NCI-H748 (cell line): ENCODE results near the gene IFI27L1.
"Not testable (repeated sequence)": the region's sequence is repeated elsewhere in the genome, so short reads cannot be mapped to it uniquely, and the experiment has no call there.

Experiments used
- DNase-seq: peaks from one replicate; lab custom pipeline; 2025; ENCODE audit not compliant: unreplicated experiment; lab: John Stamatoyannopoulos, UW

The IFI27L1 gene

GRCh38 chr14:94047581-94047980 is 33.5 kb upstream of the IFI27L1 start:
- no peak for DNase-seq

DNA sequence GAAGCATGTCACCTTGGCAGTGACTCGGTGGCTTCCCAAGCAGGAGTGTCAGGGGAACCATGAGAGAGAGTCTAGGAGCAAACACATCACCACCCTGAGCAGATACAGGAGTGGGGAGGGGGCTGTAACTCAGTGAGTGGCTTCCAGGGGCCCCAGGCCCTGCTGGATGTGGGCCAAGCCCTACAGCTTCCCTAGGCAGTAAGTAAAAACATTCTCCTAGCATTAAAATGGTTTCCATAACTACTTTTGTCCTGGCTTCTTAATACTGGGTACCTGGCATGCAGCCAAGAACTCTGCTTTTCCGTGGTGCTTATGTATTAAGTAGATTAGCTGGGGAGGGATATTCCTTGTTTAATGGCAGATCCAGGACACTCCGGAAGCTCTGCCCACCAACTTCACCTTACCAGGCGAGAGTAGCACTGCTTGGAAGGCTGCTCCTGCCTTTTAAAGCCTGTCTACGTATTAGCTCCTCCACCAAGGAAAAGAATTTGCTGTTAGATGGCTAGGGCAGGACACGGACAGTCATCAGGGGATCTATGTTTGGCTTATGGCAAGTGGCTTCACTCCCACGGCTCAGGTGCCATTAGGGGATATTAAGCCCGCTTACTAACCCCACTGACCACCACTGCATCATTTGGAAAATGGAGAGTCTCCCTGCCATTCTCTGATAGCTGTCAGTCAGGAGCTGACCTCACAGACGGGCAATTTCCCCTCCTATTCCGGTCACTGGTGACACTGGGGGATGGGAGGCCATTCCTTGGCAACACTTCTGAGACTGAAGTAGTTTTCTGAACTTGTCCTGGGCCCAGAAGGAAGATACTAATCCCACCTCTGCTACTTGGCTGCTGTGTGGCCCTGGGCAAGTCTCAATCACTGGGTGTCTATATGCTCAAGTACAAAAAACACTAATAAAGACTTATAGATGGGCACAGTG is 32.2 kb upstream of the IFI27L1 start:
- peak; percentile 93 for DNase-seq

- no peak for DNase-seq
Measured at GRCh38 chr14:94049625-94050023, 31.5 kb upstream of the IFI27L1 start.

DNA sequence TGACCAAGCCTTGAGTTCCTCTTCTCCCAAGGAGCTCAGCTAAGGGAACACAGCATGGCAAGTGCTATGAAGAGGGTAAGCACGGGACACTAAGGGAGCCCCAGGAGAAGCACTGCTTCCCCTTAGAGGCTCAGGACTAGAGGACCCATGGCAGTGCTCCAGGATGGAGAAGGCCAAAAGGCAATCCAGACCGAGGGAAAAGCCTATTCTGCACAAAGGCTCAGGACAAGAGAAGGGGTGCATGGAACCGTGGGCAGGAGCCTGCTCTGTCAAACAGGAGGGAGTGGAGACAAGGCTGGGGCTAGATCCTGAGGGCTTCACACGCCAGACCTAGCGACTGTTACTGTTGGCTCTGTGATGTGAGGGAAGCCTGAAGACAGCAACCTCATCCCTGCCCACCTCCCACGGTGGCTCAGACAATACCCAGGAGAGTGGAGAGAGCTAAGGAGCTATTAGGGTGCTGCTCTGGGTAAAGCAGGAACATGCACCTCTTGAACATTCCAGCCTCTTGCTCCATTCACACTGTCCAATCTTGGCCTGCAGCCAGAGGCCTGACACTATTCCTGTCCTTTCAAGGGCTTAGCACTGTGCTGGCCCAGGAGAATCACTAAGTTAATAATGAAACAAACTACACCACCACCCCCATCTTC is 30.8 kb upstream of the IFI27L1 start:
- no peak for DNase-seq

DNA sequence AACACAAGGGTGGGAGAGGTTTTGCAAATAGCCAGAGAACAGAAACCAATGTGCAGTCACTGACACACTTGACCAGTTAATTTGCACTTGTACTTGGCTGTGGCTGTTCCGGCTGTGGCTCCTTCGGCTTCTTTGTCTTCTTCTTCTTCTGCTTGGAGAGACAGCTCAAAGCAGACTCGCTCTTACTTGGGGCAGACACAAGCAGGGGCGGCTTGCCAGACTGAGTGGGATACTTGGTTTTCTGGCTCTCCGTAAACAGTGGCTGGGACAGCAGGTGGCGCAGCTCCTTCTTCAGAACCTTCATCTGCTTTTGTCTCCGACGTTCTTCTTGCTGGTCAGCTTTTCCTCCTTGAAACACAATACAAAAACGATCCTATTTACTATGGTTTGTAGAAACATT is 30.0 kb upstream of the IFI27L1 start:
- DNase-seq, result no peak

GRCh38 chr14:94051779-94052178 is 29.3 kb upstream of the IFI27L1 start:
- DNase-seq, result no peak

- no peak for DNase-seq
Measured at GRCh38 chr14:94052199-94052598, 28.9 kb upstream of the IFI27L1 start.

GRCh38 chr14:94052662-94053061 is 28.4 kb upstream of the IFI27L1 start:
- DNase-seq, result no peak

- DNase-seq, result no peak
Measured at GRCh38 chr14:94054401-94054800, 26.7 kb upstream of the IFI27L1 start.

GRCh38 chr14:94054936-94055335 is 26.2 kb upstream of the IFI27L1 start:
- no peak for DNase-seq

- DNase-seq, result no peak
Measured at GRCh38 chr14:94056579-94057308, 24.4 kb upstream of the IFI27L1 start.

- no peak for DNase-seq
Measured at GRCh38 chr14:94058128-94058673, 22.9 kb upstream of the IFI27L1 start.

DNA sequence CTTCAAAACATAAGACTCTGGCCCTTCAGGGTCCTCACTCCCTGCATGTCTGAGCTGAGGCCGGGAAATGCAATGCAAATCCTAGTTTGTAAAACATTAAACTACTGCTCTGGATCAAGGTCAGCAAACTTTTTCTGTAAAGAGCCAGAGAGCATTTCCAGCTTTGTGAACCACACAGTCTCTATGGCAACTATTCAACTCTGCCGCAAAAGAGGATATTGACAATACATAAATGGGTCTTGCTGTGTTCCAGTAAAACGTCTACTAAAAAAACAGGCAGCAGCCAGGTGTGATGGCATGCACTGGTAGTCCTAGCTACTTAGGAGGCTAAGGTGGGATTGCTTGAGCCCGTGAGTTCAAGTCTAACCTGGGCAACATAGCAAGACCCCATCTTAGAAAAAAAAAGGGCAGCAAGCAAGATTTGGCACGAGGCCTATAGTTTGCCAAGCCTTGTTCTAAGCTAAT is 22.4 kb upstream of the IFI27L1 start:
- DNase-seq, result no peak

DNA sequence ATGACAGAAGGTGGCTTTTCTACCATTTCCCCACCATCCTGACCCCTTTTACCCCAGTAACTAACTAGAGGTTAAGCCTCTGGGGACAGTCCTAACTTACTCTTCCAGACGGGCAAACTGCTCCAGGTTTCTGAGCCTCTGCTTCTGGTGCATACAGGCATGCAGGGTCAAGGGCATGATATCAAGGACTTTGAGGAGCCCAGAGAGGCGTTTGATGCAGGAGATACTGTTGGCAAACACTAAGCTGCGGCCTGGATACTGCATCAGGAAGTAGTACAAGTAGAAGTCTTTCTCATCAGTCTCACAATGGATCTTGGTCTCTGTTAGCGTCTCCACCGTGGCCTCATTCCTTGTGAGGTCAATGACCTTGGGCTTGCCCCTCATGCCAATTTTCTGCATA is 21.1 kb upstream of the IFI27L1 start:
- no peak for DNase-seq

DNA sequence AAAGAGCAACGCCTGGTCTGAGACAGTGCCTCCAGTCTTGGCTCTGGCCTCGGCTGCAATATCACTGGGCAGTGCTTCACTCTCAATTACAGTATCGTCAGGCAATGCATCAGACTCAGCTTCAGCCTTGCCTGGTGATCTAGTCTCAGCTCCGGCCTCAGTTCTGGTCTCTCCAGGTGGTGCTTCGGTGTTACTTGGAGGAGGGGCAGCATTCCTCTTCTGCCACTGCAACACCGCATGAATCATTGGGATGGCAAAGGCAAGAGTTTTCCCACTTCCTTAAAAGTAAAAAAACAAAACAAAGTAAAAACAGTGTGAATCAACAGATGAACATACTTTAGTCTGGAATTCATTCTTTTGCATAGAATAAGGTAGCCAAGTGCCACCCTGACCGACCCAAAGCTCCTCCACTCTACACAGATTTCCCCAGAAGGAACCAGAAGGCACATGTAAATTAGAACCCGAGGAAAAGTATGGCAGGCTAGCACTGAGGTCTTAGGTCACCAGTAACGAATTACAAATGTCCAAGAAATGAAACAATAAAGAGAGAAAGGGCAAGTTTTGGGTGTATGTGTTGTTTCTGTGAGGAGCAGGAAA is 18.7 kb upstream of the IFI27L1 start:
- DNase-seq, result no peak

GRCh38 chr14:94066089-94066676 is 14.9 kb upstream of the IFI27L1 start:
- DNase-seq, result peak; percentile 68

GRCh38 chr14:94072076-94072475 is 9.0 kb upstream of the IFI27L1 start:
- DNase-seq, result not testable (repeated sequence)

GRCh38 chr14:94074534-94074933 is 6.6 kb upstream of the IFI27L1 start:
- no peak for DNase-seq

- no peak for DNase-seq
Measured at GRCh38 chr14:94075008-94075407, 6.1 kb upstream of the IFI27L1 start.

DNA sequence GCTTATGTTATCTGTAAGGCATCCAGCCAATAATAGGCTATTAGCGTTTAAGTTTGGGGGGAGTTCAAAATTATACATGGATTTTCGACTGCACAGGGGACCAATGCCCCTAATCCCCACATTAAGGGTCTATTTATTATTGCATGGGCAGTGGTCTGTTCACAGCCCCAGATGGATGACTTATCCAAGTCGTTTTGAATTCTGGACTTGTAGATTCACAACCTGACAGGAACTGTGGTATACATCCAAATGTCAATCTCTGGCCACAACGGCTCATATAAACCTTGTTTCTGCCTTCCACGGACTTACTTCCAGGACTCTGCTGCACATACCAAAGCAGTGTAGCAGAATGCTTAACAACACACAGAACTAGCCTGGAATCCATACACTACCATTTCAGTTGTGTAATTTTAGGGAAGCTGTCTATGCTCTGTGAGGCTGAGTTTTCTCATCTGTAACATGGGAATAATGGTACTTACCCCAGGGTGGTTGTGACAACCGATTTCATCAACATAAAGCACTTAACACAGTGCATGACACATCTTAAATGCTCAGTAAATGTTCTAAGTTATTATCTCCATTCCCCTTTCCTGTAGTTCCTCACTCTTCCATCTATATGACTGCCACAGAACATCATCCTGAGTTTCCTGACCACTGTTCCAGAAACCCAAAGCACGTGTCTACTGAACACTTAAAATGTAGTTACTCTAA is 3.8 kb upstream of the IFI27L1 start:
- DNase-seq, result no peak
